ENCODE results near the gene SLC25A4.

Gene SLC25A4

DNA sequence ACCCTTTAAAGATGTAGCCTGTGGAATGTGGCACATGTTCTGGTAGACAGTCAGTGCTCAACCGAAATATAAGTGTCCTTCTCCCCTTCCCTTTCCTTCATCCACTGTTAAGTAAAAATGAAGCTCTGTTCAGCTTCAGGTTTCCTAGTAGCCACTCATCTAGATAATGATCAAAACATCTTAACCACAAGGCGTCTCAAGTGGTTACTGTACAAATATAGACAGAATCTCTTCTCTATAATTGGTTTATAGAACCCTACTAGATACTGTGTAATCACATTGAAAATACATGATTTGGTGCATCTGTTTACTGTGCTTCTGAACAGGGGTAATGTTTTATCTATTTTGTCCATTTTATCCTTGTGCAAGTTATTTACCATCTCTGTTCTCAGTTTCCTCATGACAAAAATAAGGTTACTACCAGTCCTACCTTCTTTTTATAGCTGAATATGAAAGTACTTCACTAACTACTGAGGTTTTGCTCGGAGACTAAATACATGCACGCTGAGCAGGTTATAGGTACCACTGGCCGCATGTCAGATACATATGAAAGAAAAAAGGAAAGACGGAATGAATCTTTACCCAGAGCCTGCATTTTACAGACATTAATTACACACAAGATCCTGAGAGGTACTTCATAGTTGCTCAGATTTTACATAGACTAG is 20.3 kb upstream of the SLC25A4 start:
- H3K9me3 ChIP-seq (ENCODE audit: severe bottlenecking): no peaks in the 10 kb centered on the region
- TF ChIP-seq, protein P1, sequence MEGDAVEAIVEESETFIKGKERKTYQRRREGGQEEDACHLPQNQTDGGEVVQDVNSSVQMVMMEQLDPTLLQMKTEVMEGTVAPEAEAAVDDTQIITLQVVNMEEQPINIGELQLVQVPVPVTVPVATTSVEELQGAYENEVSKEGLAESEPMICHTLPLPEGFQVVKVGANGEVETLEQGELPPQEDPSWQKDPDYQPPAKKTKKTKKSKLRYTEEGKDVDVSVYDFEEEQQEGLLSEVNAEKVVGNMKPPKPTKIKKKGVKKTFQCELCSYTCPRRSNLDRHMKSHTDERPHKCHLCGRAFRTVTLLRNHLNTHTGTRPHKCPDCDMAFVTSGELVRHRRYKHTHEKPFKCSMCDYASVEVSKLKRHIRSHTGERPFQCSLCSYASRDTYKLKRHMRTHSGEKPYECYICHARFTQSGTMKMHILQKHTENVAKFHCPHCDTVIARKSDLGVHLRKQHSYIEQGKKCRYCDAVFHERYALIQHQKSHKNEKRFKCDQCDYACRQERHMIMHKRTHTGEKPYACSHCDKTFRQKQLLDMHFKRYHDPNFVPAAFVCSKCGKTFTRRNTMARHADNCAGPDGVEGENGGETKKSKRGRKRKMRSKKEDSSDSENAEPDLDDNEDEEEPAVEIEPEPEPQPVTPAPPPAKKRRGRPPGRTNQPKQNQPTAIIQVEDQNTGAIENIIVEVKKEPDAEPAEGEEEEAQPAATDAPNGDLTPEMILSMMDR (IDR thresholded peaks at IDR 0.05; ENCODE audit: low read depth, low read length): no peak
- H3K27ac ChIP-seq: no peak overlapping the region
- no peak for DNase-seq
- no peaks in the 10 kb centered on the region for H3K36me3 ChIP-seq
- H3K4me3 ChIP-seq (ENCODE audit: low read depth, low read length): no peak overlapping the region
- no peaks in the 10 kb centered on the region for H3K27me3 ChIP-seq (ENCODE audit: insufficient read depth, low read depth, severe bottlenecking)

DNA sequence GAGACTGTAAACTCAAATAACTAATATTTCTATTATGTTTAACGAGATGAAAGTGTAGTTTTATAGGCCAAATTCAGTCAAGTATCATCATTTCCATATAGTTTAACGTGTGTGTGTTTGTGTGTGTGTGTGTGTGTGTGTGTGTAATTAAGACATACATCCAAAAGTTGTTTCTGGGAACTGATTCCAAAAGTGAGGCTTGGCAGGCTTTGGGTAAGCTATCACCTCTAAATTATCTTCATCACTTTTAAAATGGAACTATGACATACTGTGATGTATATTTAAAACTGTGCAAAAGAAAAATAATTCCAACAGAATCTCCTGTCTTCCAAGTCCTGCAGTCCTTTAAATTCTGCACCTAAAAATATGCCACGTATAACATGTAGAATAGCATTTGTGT is 19.1 kb upstream of the SLC25A4 start:
- Histone ChIP-seq H3K27me3 (ENCODE audit: insufficient read depth, low read depth, severe bottlenecking) (no peaks in the 10 kb centered on the region), H3K9me3 (ENCODE audit: severe bottlenecking) (peaks cover 7% of the 10 kb centered on the region), H3K27ac (no peak overlapping the region), H3K36me3 (no peaks in the 10 kb centered on the region), H3K4me3 (ENCODE audit: low read depth, low read length) (no peak overlapping the region)
- TF ChIP-seq, protein P1 (IDR thresholded peaks at IDR 0.05; ENCODE audit: low read depth, low read length): no peak
- DNase-seq: no peak

GRCh38 chr4:185127021-185127925 is 15.8 kb upstream of the SLC25A4 start:
- Histone ChIP-seq H3K4me3 (ENCODE audit: low read depth, low read length) (peak overlapping the region; percentile 43), H3K9me3 (ENCODE audit: severe bottlenecking) (peaks cover 8% of the 10 kb centered on the region), H3K27ac (no peak overlapping the region), H3K36me3 (no peaks in the 10 kb centered on the region), H3K27me3 (ENCODE audit: insufficient read depth, low read depth, severe bottlenecking) (no peaks in the 10 kb centered on the region)
- TF ChIP-seq, protein P1 (IDR thresholded peaks at IDR 0.05; ENCODE audit: low read depth, low read length): no peak
- DNase-seq: peak; percentile 26

DNA sequence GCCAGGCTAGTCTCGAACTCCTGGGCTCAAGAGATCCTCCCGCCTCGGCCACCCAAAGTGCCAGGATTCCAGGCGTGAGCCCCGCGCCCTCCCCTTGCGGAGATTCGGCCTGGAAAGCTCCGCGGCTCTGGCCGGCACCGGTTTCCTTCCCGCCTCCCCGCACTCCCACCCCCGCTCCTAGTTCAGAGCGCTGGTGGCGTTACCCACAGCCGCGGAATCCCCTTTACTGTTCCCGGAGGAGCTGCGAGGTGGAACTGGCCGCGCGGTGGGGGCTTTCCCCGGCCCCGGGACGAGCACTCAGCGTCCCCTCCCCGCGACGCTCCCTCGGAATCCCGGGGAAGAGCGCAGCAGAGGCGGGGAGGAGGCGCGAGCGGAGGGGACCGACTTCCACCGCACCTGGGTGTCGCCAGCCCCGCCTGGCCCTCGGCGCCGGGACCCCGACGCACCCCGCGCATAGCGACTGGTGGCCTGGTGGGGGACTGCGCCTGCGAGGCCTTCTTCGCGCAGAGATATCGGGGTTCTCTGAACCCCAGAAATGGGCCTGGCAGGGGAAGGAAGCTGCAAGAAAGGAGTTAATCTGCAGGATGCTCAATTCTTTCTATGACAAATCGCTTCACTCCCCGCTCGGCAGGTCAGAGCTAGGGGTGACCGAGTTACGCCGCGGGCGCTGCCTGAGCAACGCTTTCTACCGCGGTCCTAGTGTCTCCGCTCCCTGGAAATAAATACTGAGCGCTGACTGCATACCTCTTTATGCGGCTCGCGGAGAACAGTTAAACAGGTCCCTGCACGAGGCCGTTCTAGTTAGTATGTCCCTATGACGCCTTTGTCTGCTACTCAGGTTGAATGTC is 14.6 kb upstream of the SLC25A4 start:
- no peak for DNase-seq
- TF ChIP-seq, protein P1 (IDR thresholded peaks at IDR 0.05; ENCODE audit: low read depth, low read length): no peak
- peaks cover 8% of the 10 kb centered on the region for H3K9me3 ChIP-seq (ENCODE audit: severe bottlenecking)
- H3K27me3 ChIP-seq (ENCODE audit: insufficient read depth, low read depth, severe bottlenecking): no peaks in the 10 kb centered on the region
- H3K36me3 ChIP-seq: no peaks in the 10 kb centered on the region
- H3K4me3 ChIP-seq (ENCODE audit: low read depth, low read length): no peak overlapping the region
- H3K27ac ChIP-seq: no peak overlapping the region

DNA sequence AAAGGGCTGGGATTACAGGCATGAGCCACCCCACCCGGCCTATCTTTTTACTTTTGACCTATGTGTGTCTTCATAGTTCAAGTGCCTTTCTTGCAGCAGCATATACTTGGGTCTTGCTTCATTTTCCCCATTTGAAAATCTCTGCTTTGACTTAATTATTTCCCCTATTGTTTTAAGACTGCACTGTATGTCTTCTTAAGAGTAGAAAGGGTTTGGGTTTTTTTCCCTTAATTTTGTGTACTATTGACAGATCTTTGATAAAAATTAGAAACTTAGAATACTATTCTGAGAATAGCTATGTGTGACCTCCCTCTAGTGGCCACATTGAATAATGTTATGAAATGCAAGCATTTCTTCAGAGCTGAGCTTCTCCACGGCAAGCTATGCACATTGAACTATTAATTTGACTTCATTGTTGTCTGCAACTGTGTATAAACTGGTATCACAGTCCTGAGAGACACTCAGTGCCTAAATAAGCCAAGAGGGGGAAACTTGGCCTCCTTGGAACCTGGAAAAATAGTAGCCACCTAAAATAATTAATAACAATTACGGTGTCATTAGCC is 8.7 kb upstream of the SLC25A4 start:
- no peak for DNase-seq
- Histone ChIP-seq H3K27ac (no peak overlapping the region), H3K4me3 (ENCODE audit: low read depth, low read length) (no peak overlapping the region), H3K9me3 (ENCODE audit: severe bottlenecking) (no peaks in the 10 kb centered on the region), H3K36me3 (no peaks in the 10 kb centered on the region), H3K27me3 (ENCODE audit: insufficient read depth, low read depth, severe bottlenecking) (no peaks in the 10 kb centered on the region)
- TF ChIP-seq, protein P1 (IDR thresholded peaks at IDR 0.05; ENCODE audit: low read depth, low read length): peak; percentile 46
